HG03457 (cell line): ENCODE measurements around the gene SLC17A7.
"Not testable (repeated sequence)": the region's sequence is repeated elsewhere in the genome, so short reads cannot be mapped to it uniquely, and the experiment has no call there.

Experiments
- ATAC-seq: cut with Tn5 transposase; IDR thresholded peaks from one replicate; pipeline ENCODE4 v1.9.1; 2021; ENCODE audit warnings: moderate number of reproducible peaks; ENCODE audit not compliant: unreplicated experiment

Gene SLC17A7

GRCh38 chr19:49445997-49446396 lies 4.7 kb upstream of the SLC17A7 start:
- ATAC-seq = no peak

- not testable (repeated sequence) for ATAC-seq
These were observed 2.9 kb upstream of the SLC17A7 start for GRCh38 chr19:49444100-49444700.

- peak; percentile 60 for ATAC-seq
These were observed 2.2 kb upstream of the SLC17A7 start for GRCh38 chr19:49443366-49444099.

GRCh38 chr19:49442771-49443365 lies 1.5 kb upstream of the SLC17A7 start:
- peak; percentile 4 for ATAC-seq

GRCh38 chr19:49442354-49442753 lies 1.0 kb upstream of the SLC17A7 start:
- no peak for ATAC-seq

GRCh38 chr19:49441960-49442350 lies 628 bp upstream of the SLC17A7 start:
- ATAC-seq = no peak

- ATAC-seq = no peak
These were observed 703 bp downstream of the SLC17A7 start for GRCh38 chr19:49440439-49441209.

GRCh38 chr19:49439836-49440235 lies 1.5 kb downstream of the SLC17A7 start:
- ATAC-seq = no peak

GRCh38 chr19:49438261-49438660 lies 3.1 kb downstream of the SLC17A7 start:
- ATAC-seq = no peak

GRCh38 chr19:49437231-49437630 lies 4.1 kb downstream of the SLC17A7 start:
- ATAC-seq = no peak

GRCh38 chr19:49436381-49437017 lies 4.8 kb downstream of the SLC17A7 start:
- ATAC-seq = no peak

GRCh38 chr19:49435670-49436069 lies 5.7 kb downstream of the SLC17A7 start:
- ATAC-seq = no peak

- ATAC-seq = no peak
These were observed 6.3 kb downstream of the SLC17A7 start for GRCh38 chr19:49434907-49435583.

GRCh38 chr19:49433240-49433901 lies 8.0 kb downstream of the SLC17A7 start:
- ATAC-seq = no peak

- ATAC-seq = no peak
These were observed 8.9 kb downstream of the SLC17A7 start for GRCh38 chr19:49432141-49433073.

- no peak for ATAC-seq
These were observed 10.0 kb downstream of the SLC17A7 start for GRCh38 chr19:49431330-49431749.

GRCh38 chr19:49430678-49431329 lies 10.5 kb downstream of the SLC17A7 start:
- ATAC-seq = no peak

GRCh38 chr19:49430172-49430677 lies 11.1 kb downstream of the SLC17A7 start:
- no peak for ATAC-seq
